H9 (cell line): ENCODE data around the gene HOOK2. TPM values are rescaled to one million over a fixed set of nuclear protein-coding genes. Genes with fewer than 3 reads are reported as not detected.
A peak's percentile ranks its signal among the peaks of the same experiment; 100 is the strongest.

Experiments
- DNase-seq: peaks from one replicate; pipeline ENCODE4 v3.0.0-alpha.2; 2017
- H2AFZ ChIP-seq: one replicate; pipeline ENCODE4 v1.6.1; 2013; ENCODE audit warnings: mild to moderate bottlenecking, low read length, control low read depth, moderate library complexity
- H2AK5ac ChIP-seq: 2 replicates; pipeline ENCODE4 v1.6.1; 2013; ENCODE audit warnings: low read length, control low read depth, mixed read lengths; ENCODE audit not compliant: insufficient read length
- H2BK120ac ChIP-seq: one replicate; pipeline ENCODE4 v1.6.1; 2013; ENCODE audit warnings: low read depth, mild to moderate bottlenecking, low read length, control low read depth, inconsistent platforms; ENCODE audit not compliant: poor library complexity, severe bottlenecking
- H2BK12ac ChIP-seq: 2 replicates; pipeline ENCODE4 v1.6.1; 2013; ENCODE audit warnings: low read length, control low read depth, mixed read lengths, low read depth; ENCODE audit not compliant: insufficient read length
- H2BK15ac ChIP-seq: 2 replicates; pipeline ENCODE4 v1.6.1; 2013; ENCODE audit warnings: low read depth, low read length, control low read depth
- H2BK20ac ChIP-seq: one replicate; pipeline ENCODE4 v1.6.1; 2013; ENCODE audit warnings: low read depth, mild to moderate bottlenecking, low read length, control low read depth, inconsistent platforms; ENCODE audit not compliant: poor library complexity, severe bottlenecking
- H2BK5ac ChIP-seq: 2 replicates; pipeline ENCODE4 v1.6.1; 2013; ENCODE audit warnings: low read length, control low read depth, mixed read lengths; ENCODE audit not compliant: insufficient read length
- H3K14ac ChIP-seq: 2 replicates; pipeline ENCODE4 v1.6.1; 2013; ENCODE audit warnings: low read length, control low read depth; ENCODE audit not compliant: insufficient read depth
- H3K18ac ChIP-seq: 2 replicates; pipeline ENCODE4 v1.6.1; 2013; ENCODE audit warnings: low read depth, mild to moderate bottlenecking, mixed read lengths, low read length, control low read depth; ENCODE audit not compliant: insufficient read length
- H3K23ac ChIP-seq: 2 replicates; pipeline ENCODE4 v1.6.1; 2013; ENCODE audit warnings: low read length, control low read depth, mixed read lengths, low read depth; ENCODE audit not compliant: insufficient read length
- H3K23me2 ChIP-seq: 2 replicates; pipeline ENCODE4 v1.6.1; 2013; ENCODE audit warnings: low read depth, mild to moderate bottlenecking, mixed read lengths, low read length, control low read depth; ENCODE audit not compliant: insufficient read length, poor library complexity, severe bottlenecking
- H3K27ac ChIP-seq: 2 replicates; pipeline ENCODE4 v1.5.1; 2013; ENCODE audit warnings: low read length, control low read depth, mixed read lengths, low read depth; ENCODE audit not compliant: insufficient read length
- H3K27me3 ChIP-seq: 2 replicates; pipeline ENCODE4 v1.6.1; 2013; ENCODE audit warnings: low read length, control low read depth, inconsistent platforms; ENCODE audit not compliant: insufficient read depth
- H3K4ac ChIP-seq: 2 replicates; pipeline ENCODE4 v1.6.1; 2013; ENCODE audit warnings: low read depth, mild to moderate bottlenecking, control low read depth, inconsistent platforms, low read length, moderate library complexity
- H3K4me1 ChIP-seq: 2 replicates; pipeline ENCODE4 v1.6.1; 2013; ENCODE audit warnings: low read length, control low read depth, inconsistent platforms; ENCODE audit not compliant: insufficient read depth
- H3K4me2 ChIP-seq: 2 replicates; pipeline ENCODE4 v1.6.1; 2013; ENCODE audit warnings: low read length, control low read depth, mixed read lengths; ENCODE audit not compliant: insufficient read length, insufficient read depth
- H3K56ac ChIP-seq: 2 replicates; pipeline ENCODE4 v1.6.1; 2013; ENCODE audit warnings: low read depth, mild to moderate bottlenecking, mixed read lengths, low read length, control low read depth; ENCODE audit not compliant: insufficient read length
- H3K79me1 ChIP-seq: 2 replicates; pipeline ENCODE4 v1.6.1; 2013; ENCODE audit warnings: low read depth, mild to moderate bottlenecking, moderate library complexity, low read length, control low read depth, inconsistent platforms; ENCODE audit not compliant: insufficient read depth, poor library complexity, severe bottlenecking
- H3K79me2 ChIP-seq: 2 replicates; pipeline ENCODE4 v1.6.1; 2013; ENCODE audit warnings: low read length, control low read depth, inconsistent platforms; ENCODE audit not compliant: insufficient read depth
- H3K9ac ChIP-seq: 2 replicates; pipeline ENCODE4 v1.6.1; 2013; ENCODE audit warnings: low read length, control low read depth, mixed read lengths; ENCODE audit not compliant: insufficient read length; ENCODE audit errors: extremely low read depth
- H3K9me3 ChIP-seq: one replicate; pipeline ENCODE4 v1.6.1; 2013; ENCODE audit warnings: low read depth, low read length, inconsistent platforms; ENCODE audit not compliant: control insufficient read depth
- H3T11ph ChIP-seq: one replicate; pipeline ENCODE4 v1.6.1; 2013; ENCODE audit warnings: mild to moderate bottlenecking, low read length, control low read depth, inconsistent platforms
- H4K20me1 ChIP-seq: one replicate; pipeline ENCODE4 v1.6.1; 2013; ENCODE audit not compliant: control insufficient read depth, insufficient read length, insufficient read depth
- H4K5ac ChIP-seq: 2 replicates; pipeline ENCODE4 v1.6.1; 2013; ENCODE audit warnings: low read depth, mild to moderate bottlenecking, mixed read lengths, low read length, control low read depth; ENCODE audit not compliant: insufficient read length
- H4K8ac ChIP-seq: replicated peaks from 2 replicates; pipeline ENCODE4 v1.6.1; 2013; ENCODE audit warnings: low read length, control low read depth, mixed read lengths, low read depth; ENCODE audit not compliant: insufficient read length
- H4K91ac ChIP-seq: 2 replicates; pipeline ENCODE4 v1.6.1; 2013; ENCODE audit warnings: low read depth, mild to moderate bottlenecking, moderate library complexity, mixed read lengths, low read length, control low read depth; ENCODE audit not compliant: insufficient read length
- H3K27ac Mint-ChIP-seq, 3 experiments: 2 replicates in 2 of 3; 3 replicates in 1 of 3; pipeline ENCODE4 v1.8.0; 2020 to 2021; ENCODE audit warnings: mixed read lengths in 3 of 3, mild to moderate bottlenecking in 1 of 3, moderate library complexity in 1 of 3
- H3K27me3 Mint-ChIP-seq: 2 replicates; pipeline ENCODE4 v1.8.0; 2021; ENCODE audit warnings: low read depth, mild to moderate bottlenecking, moderate library complexity, mixed read lengths
- H3K36me3 Mint-ChIP-seq, 3 experiments: 2 replicates in 2 of 3; 3 replicates in 1 of 3; pipeline ENCODE4 v1.8.0; 2020 to 2021; ENCODE audit warnings: low read depth in 3 of 3, mixed read lengths in 3 of 3; ENCODE audit not compliant: insufficient read depth in 1 of 3
- H3K4me1 Mint-ChIP-seq, 2 experiments: 2 replicates each; pipeline ENCODE4 v1.8.0; 2020; ENCODE audit warnings: mixed read lengths in 2 of 2
- H3K4me3 Mint-ChIP-seq, 2 experiments: 2 replicates in 1 of 2; 3 replicates in 1 of 2; pipeline ENCODE4 v1.8.0; 2020 to 2021; ENCODE audit warnings: mild to moderate bottlenecking in 2 of 2, mixed read lengths in 2 of 2, moderate library complexity in 1 of 2
- H3K9me3 Mint-ChIP-seq, 2 experiments: 2 replicates in 1 of 2; 3 replicates in 1 of 2; pipeline ENCODE4 v1.8.0; 2020; ENCODE audit warnings: mild to moderate bottlenecking in 2 of 2, mixed read lengths in 2 of 2, moderate library complexity in 1 of 2
- WGBS: extraction: QIAGEN DNeasy Blood & Tissue Kit; methylation state at CpG from one replicate; pipeline ENCODE4 v1.1.7; 2013; ENCODE audit warnings: missing lambda C conversion rate, low lambda C conversion rate, mixed read lengths; ENCODE audit not compliant: insufficient read length; ENCODE audit errors: extremely low coverage; 5-methylcytosine and 5-hydroxymethylcytosine counted together
- total RNA-seq: library from RNA; stranded (reverse); gene quantifications from 2 replicates; pipeline ENCODE4 v1.2.1, GENCODE V29; 2021
- TF ChIP-seq, protein P1 (sequence below): fragments of 200-600 bp; sonication (generic); conservative IDR thresholded peaks from 3 replicates; pipeline ENCODE4 v1.8.0; 2021; ENCODE audit warnings: antibody characterized with exemption, mild to moderate bottlenecking

Gene HOOK2
- total RNA-seq, 1 experiment from 2014 or later = 64.7 TPM

DNA sequence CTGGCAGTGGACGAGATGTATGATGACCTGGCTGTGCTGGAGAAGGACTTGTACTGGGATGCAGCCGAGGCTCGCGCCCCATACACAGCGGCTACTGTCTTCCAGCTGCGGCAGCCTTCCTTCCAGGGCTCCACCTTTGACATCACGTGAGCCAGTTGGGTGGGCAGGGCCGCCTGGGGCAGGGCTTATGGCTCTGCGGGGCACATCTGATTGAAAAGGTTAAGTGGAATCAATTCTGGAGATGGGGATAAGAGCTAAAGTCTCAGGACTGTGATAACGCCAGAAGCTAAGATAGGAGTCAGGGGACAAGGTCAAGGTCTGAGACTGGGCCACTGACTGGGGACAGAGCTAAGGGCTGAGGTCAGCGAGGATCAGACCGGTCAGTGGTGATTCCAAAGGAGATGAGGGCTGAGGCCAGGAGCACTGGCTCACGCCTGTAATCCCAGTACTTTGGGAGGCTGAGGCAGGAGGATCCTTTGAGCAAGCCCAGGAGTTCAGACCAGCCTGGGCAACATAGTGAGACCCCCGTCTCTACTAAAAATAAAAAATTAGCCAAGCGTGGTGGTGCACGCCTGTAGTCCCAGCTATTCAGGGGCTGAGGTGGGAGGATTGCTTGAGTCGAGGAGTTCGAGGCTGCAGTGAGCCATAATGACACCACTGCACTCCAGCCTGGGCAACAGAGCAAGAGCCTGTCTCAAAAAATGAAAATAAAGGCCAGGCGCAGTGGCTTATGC lies 19.0 kb downstream of the HOOK2 start:
- H2BK20ac ChIP-seq = no peak overlapping the region
- no peak overlapping the region for H2BK12ac ChIP-seq
- H4K8ac ChIP-seq = no peak overlapping the region
- H2BK120ac ChIP-seq = no peak overlapping the region
- peaks cover 3 to 5% (median 3%) of the 10 kb centered on the region in 3 experiments; a peak in 4 of 7 replicates for H3K36me3 Mint-ChIP-seq
- DNase-seq = no peak
- no peak overlapping the region for H3K56ac ChIP-seq
- H4K91ac ChIP-seq = no peak overlapping the region
- H3T11ph ChIP-seq = no peak overlapping the region
- no peaks in the 10 kb centered on the region for H3K79me1 ChIP-seq
- H3K4ac ChIP-seq = no peak overlapping the region
- no peaks in the 10 kb centered on the region for H3K9me3 ChIP-seq
- WGBS = no CpG with 5 or more reads among the region's 19 CpGs
- H3K79me2 ChIP-seq = no peaks in the 10 kb centered on the region
- peaks cover 0 to 3% of the 10 kb centered on the region in 2 experiments; a peak in 2 of 5 replicates for H3K9me3 Mint-ChIP-seq
- peaks cover 42% of the 10 kb centered on the region for H3K27me3 Mint-ChIP-seq
- H3K4me3 Mint-ChIP-seq = peak overlapping the region in 1 of 2 experiments; percentile 27; a peak in 1 of 5 replicates
- H3K4me2 ChIP-seq = no peak overlapping the region
- H2BK5ac ChIP-seq = no peak overlapping the region
- no peak overlapping the region for H4K5ac ChIP-seq
- no peak overlapping the region for H3K27ac Mint-ChIP-seq
- no peak overlapping the region for H3K9ac ChIP-seq
- TF ChIP-seq, protein P1, sequence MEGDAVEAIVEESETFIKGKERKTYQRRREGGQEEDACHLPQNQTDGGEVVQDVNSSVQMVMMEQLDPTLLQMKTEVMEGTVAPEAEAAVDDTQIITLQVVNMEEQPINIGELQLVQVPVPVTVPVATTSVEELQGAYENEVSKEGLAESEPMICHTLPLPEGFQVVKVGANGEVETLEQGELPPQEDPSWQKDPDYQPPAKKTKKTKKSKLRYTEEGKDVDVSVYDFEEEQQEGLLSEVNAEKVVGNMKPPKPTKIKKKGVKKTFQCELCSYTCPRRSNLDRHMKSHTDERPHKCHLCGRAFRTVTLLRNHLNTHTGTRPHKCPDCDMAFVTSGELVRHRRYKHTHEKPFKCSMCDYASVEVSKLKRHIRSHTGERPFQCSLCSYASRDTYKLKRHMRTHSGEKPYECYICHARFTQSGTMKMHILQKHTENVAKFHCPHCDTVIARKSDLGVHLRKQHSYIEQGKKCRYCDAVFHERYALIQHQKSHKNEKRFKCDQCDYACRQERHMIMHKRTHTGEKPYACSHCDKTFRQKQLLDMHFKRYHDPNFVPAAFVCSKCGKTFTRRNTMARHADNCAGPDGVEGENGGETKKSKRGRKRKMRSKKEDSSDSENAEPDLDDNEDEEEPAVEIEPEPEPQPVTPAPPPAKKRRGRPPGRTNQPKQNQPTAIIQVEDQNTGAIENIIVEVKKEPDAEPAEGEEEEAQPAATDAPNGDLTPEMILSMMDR = no peak
- no peak overlapping the region for H3K23ac ChIP-seq
- H3K27ac ChIP-seq = no peak overlapping the region
- no peak overlapping the region for H3K18ac ChIP-seq
- no peak overlapping the region for H3K14ac ChIP-seq
- peaks cover 15 to 17% of the 10 kb centered on the region in 2 experiments for H3K4me1 Mint-ChIP-seq
- H4K20me1 ChIP-seq = no peaks in the 10 kb centered on the region
- no peak overlapping the region for H2BK15ac ChIP-seq
- H3K4me1 ChIP-seq = no peaks in the 10 kb centered on the region
- H3K27me3 ChIP-seq = no peaks in the 10 kb centered on the region
- H2AK5ac ChIP-seq = no peak overlapping the region
- H2AFZ ChIP-seq = no peak overlapping the region
- H3K23me2 ChIP-seq = peaks cover 6% of the 10 kb centered on the region
